OCI-M2 (cell line): ENCODE results near the gene FILIP1L.

Experiments used
- DNase-seq: peaks from one replicate; lab custom pipeline; 2025; ENCODE audit not compliant: unreplicated experiment; lab: John Stamatoyannopoulos, UW

The FILIP1L gene

GRCh38 chr3:99929745-99930139, 184.6 kb downstream of the FILIP1L start:
- no peak for DNase-seq

GRCh38 chr3:99928771-99929744, 185.2 kb downstream of the FILIP1L start:
- DNase-seq, result no peak

GRCh38 chr3:99927671-99928457, 186.4 kb downstream of the FILIP1L start:
- no peak for DNase-seq

- DNase-seq, result no peak
These were observed 188.6 kb downstream of the FILIP1L start for GRCh38 chr3:99925584-99926230.

- DNase-seq, result no peak
These were observed 190.4 kb downstream of the FILIP1L start for GRCh38 chr3:99923873-99924272.

GRCh38 chr3:99921986-99922385, 192.3 kb downstream of the FILIP1L start:
- DNase-seq, result no peak

GRCh38 chr3:99921377-99921695, 193.0 kb downstream of the FILIP1L start:
- DNase-seq, result no peak

GRCh38 chr3:99920481-99921376, 193.6 kb downstream of the FILIP1L start:
- DNase-seq, result peak; percentile 6

- no peak for DNase-seq
These were observed 194.6 kb downstream of the FILIP1L start for GRCh38 chr3:99919694-99920093.

GRCh38 chr3:99918715-99919114, 195.6 kb downstream of the FILIP1L start:
- DNase-seq, result no peak

GRCh38 chr3:99915906-99916432, 198.3 kb downstream of the FILIP1L start:
- no peak for DNase-seq

GRCh38 chr3:99911433-99911832, 202.9 kb downstream of the FILIP1L start:
- DNase-seq, result no peak

- DNase-seq, result no peak
These were observed 203.5 kb downstream of the FILIP1L start for GRCh38 chr3:99910752-99911290.

GRCh38 chr3:99909714-99910495, 204.4 kb downstream of the FILIP1L start:
- no peak for DNase-seq

- no peak for DNase-seq
These were observed 206.2 kb downstream of the FILIP1L start for GRCh38 chr3:99907959-99908544.

GRCh38 chr3:99903869-99904268, 210.4 kb downstream of the FILIP1L start:
- DNase-seq, result no peak

- no peak for DNase-seq
These were observed 212.2 kb downstream of the FILIP1L start for GRCh38 chr3:99902091-99902490.

GRCh38 chr3:99901200-99901926, 212.9 kb downstream of the FILIP1L start:
- no peak for DNase-seq
